Measurements from ENCODE around the gene CEP83. TPM values are rescaled to one million over a fixed set of nuclear protein-coding genes. Genes with fewer than 3 reads are reported as not detected.

Gene CEP83
- total RNA-seq, 4 donors from 2014 or later = 6.7 to 21.2 (median 8.3) TPM

- H3K9me3 ChIP-seq = no peaks in the 10 kb centered on the region
- TF ChIP-seq POLR2AphosphoS5 (IDR thresholded peaks at IDR 0.05) (no peak), POLR2A (IDR thresholded peaks at IDR 0.05; ENCODE audit: low read depth) (no peak), EP300 (IDR thresholded peaks at IDR 0.05) (no peak), CTCF (IDR thresholded peaks at IDR 0.05) (no peak)
- H3K4me1 ChIP-seq = peaks cover 23 to 63% (median 60%) of the 10 kb centered on the region in 4 donors
- WGBS = 81% methylated on average over 10 of the region's 14 CpGs
- peak overlapping the region; percentile 80 to 87 (median 84) for H3K27ac ChIP-seq (replicated peaks in 1 of 4)
- DNase-seq (ENCODE audit: extremely low spot score) = no peak
- H3K27me3 ChIP-seq = no peaks in the 10 kb centered on the region
- intact Hi-C loops (cut with DNase I) = no loop called here
- H3K4me3 ChIP-seq = peak overlapping the region; percentile 57 to 71 (median 58)
- no peaks in the 10 kb centered on the region for H3K36me3 ChIP-seq
These were observed 196.5 kb downstream of the CEP83 start for GRCh38 chr12:94263011-94263811.

GRCh38 chr12:94262228-94263010 is 197.2 kb downstream of the CEP83 start:
- Histone ChIP-seq H3K4me3 (peak overlapping the region; percentile 57 to 71 (median 58)), H3K4me1 (peaks cover 23 to 55% (median 52%) of the 10 kb centered on the region in 4 donors), H3K36me3 (no peaks in the 10 kb centered on the region), H3K9me3 (no peaks in the 10 kb centered on the region), H3K27me3 (no peaks in the 10 kb centered on the region), H3K27ac (replicated peaks in 1 of 4) (peak overlapping the region; percentile 80 to 87 (median 84))
- WGBS = 16% methylated on average over 13 of the region's 17 CpGs
- TF ChIP-seq EP300 (IDR thresholded peaks at IDR 0.05) (no peak), POLR2AphosphoS5 (IDR thresholded peaks at IDR 0.05) (peak; percentile 85 to 93), POLR2A (IDR thresholded peaks at IDR 0.05; ENCODE audit: low read depth) (no peak), CTCF (IDR thresholded peaks at IDR 0.05) (no peak)
- DNase-seq (ENCODE audit: extremely low spot score) = peak; percentile 96
- intact Hi-C loops (cut with DNase I) = no loop called here

GRCh38 chr12:94261786-94262185 is 197.9 kb downstream of the CEP83 start:
- intact Hi-C loops (cut with DNase I) = no loop called here
- DNase-seq (ENCODE audit: extremely low spot score) = no peak
- TF ChIP-seq EP300 (IDR thresholded peaks at IDR 0.05) (no peak), POLR2A (IDR thresholded peaks at IDR 0.05; ENCODE audit: low read depth) (no peak), CTCF (IDR thresholded peaks at IDR 0.05) (no peak), POLR2AphosphoS5 (IDR thresholded peaks at IDR 0.05) (no peak)
- no peaks in the 10 kb centered on the region for H3K36me3 ChIP-seq
- peak overlapping the region; percentile 57 to 71 (median 58) for H3K4me3 ChIP-seq
- H3K4me1 ChIP-seq = peaks cover 23 to 52% (median 46%) of the 10 kb centered on the region in 4 donors
- H3K27me3 ChIP-seq = no peaks in the 10 kb centered on the region
- H3K27ac ChIP-seq (replicated peaks in 1 of 4) = peak overlapping the region; percentile 80 to 87 (median 84)
- WGBS = 20% methylated on average over 3 of the region's 3 CpGs
- no peaks in the 10 kb centered on the region for H3K9me3 ChIP-seq

GRCh38 chr12:94261119-94261518 is 198.5 kb downstream of the CEP83 start:
- Histone ChIP-seq H3K4me3 (no peak overlapping the region), H3K27ac (replicated peaks in 1 of 4) (peak overlapping the region; percentile 80 to 87 (median 84)), H3K4me1 (peaks cover 23 to 45% (median 39%) of the 10 kb centered on the region in 4 donors), H3K9me3 (no peaks in the 10 kb centered on the region), H3K27me3 (no peaks in the 10 kb centered on the region), H3K36me3 (no peaks in the 10 kb centered on the region)
- intact Hi-C loops (cut with DNase I) = no loop called here
- 78% methylated on average over 2 of the region's 2 CpGs for WGBS
- no peak for TF ChIP-seq CTCF (IDR thresholded peaks at IDR 0.05)
- no peak for TF ChIP-seq POLR2A (IDR thresholded peaks at IDR 0.05; ENCODE audit: low read depth)
- no peak for TF ChIP-seq POLR2AphosphoS5 (IDR thresholded peaks at IDR 0.05)
- no peak for TF ChIP-seq EP300 (IDR thresholded peaks at IDR 0.05)
- no peak for DNase-seq (ENCODE audit: extremely low spot score)
